Osteoblast (primary cell): ENCODE data around the gene BRICD5. TPM values are rescaled to one million over a fixed set of nuclear protein-coding genes. Genes with fewer than 3 reads are reported as not detected.

Experiments used
- DNase-seq: peaks from one replicate; pipeline ENCODE4 v3.0.0; 2011; ENCODE audit warnings: low spot score, mixed read lengths; ENCODE audit not compliant: insufficient read length; ENCODE audit errors: missing footprints
- H2AFZ ChIP-seq: 2 replicates; pipeline ENCODE4 v1.6.0; 2011; ENCODE audit warnings: mild to moderate bottlenecking, low read length
- H3K27ac ChIP-seq: 2 replicates; pipeline ENCODE4 v1.5.1; 2011; ENCODE audit warnings: mild to moderate bottlenecking, low read depth, low read length, moderate library complexity
- H3K27me3 ChIP-seq: 2 replicates; pipeline ENCODE4 v1.6.0; 2012; ENCODE audit warnings: mild to moderate bottlenecking, control low read depth, inconsistent platforms, low read length, moderate library complexity; ENCODE audit not compliant: insufficient read depth
- H3K36me3 ChIP-seq: 2 replicates; pipeline ENCODE4 v1.5.1; 2011; ENCODE audit warnings: mild to moderate bottlenecking, low read length, control low read depth, moderate library complexity; ENCODE audit not compliant: insufficient read depth
- H3K4me1 ChIP-seq: 2 replicates; pipeline ENCODE4 v1.5.1; 2011; ENCODE audit warnings: mild to moderate bottlenecking, low read length, control low read depth, moderate library complexity; ENCODE audit not compliant: insufficient read depth
- H3K4me2 ChIP-seq: 2 replicates; pipeline ENCODE4 v1.6.0; 2011; ENCODE audit warnings: mild to moderate bottlenecking, low read length; ENCODE audit not compliant: insufficient read depth
- H3K4me3 ChIP-seq: fragments of 200-600 bp; sonication (generic); 3 replicates; pipeline ENCODE4 v1.5.1; 2012; ENCODE audit warnings: mild to moderate bottlenecking, low read length, inconsistent platforms; ENCODE audit not compliant: insufficient read depth
- H3K79me2 ChIP-seq: 2 replicates; pipeline ENCODE4 v1.6.0; 2012; ENCODE audit warnings: mild to moderate bottlenecking, low read length, control low read depth, inconsistent platforms; ENCODE audit not compliant: insufficient read depth
- H3K9me3 ChIP-seq: 2 replicates; pipeline ENCODE4 v1.5.1; 2011; ENCODE audit warnings: low read depth, low read length, control low read depth
- H4K20me1 ChIP-seq: 2 replicates; pipeline ENCODE4 v1.6.0; 2012; ENCODE audit warnings: mild to moderate bottlenecking, low read length, control low read depth; ENCODE audit not compliant: insufficient read depth
- CTCF ChIP-seq: IDR thresholded peaks from 2 replicates; pipeline ENCODE4 v1.5.1; 2011; ENCODE audit warnings: mild to moderate bottlenecking, low read depth, low read length, moderate library complexity; ENCODE audit errors: extremely low read depth
- total RNA-seq: library from RNA; depleted of rRNA; stranded (reverse); fragments of >200 nt; gene quantifications from 2 replicates; pipeline ENCODE4 v1.2.3, GENCODE V29; 2012

The BRICD5 gene
- total RNA-seq, 1 donor, result 2.5 TPM

GRCh38 chr16:2194852-2195321, 15.8 kb downstream of the BRICD5 start:
- DNase-seq, result peak; percentile 98
- H3K27me3 ChIP-seq, result peaks cover 55% of the 10 kb centered on the region
- no peak overlapping the region for H3K4me3 ChIP-seq
- no peaks in the 10 kb centered on the region for H3K4me1 ChIP-seq
- no peaks in the 10 kb centered on the region for H3K9me3 ChIP-seq
- no peak overlapping the region for H2AFZ ChIP-seq
- H3K79me2 ChIP-seq, result no peaks in the 10 kb centered on the region
- no peak overlapping the region for H3K4me2 ChIP-seq
- no peak overlapping the region for H3K27ac ChIP-seq
- no peaks in the 10 kb centered on the region for H4K20me1 ChIP-seq
- H3K36me3 ChIP-seq, result no peaks in the 10 kb centered on the region
- peak; percentile 26 for TF ChIP-seq CTCF

- Histone ChIP-seq H3K79me2 (no peaks in the 10 kb centered on the region), H3K27me3 (peaks cover 50% of the 10 kb centered on the region), H3K9me3 (no peaks in the 10 kb centered on the region), H3K4me3 (no peak overlapping the region), H4K20me1 (no peaks in the 10 kb centered on the region), H3K36me3 (no peaks in the 10 kb centered on the region), H3K4me1 (no peaks in the 10 kb centered on the region), H2AFZ (no peak overlapping the region), H3K27ac (no peak overlapping the region), H3K4me2 (no peak overlapping the region)
- DNase-seq, result peak; percentile 93
- no peak for TF ChIP-seq CTCF
Observed at GRCh38 chr16:2194166-2194834, 16.4 kb downstream of the BRICD5 start.

GRCh38 chr16:2191446-2191706, 19.3 kb downstream of the BRICD5 start:
- Histone ChIP-seq H3K27me3 (peaks cover 25% of the 10 kb centered on the region), H2AFZ (no peak overlapping the region), H3K4me2 (no peak overlapping the region), H3K4me1 (no peaks in the 10 kb centered on the region), H3K9me3 (no peaks in the 10 kb centered on the region), H3K4me3 (no peak overlapping the region), H3K36me3 (no peaks in the 10 kb centered on the region), H3K79me2 (no peaks in the 10 kb centered on the region), H4K20me1 (no peaks in the 10 kb centered on the region), H3K27ac (no peak overlapping the region)
- TF ChIP-seq CTCF, result no peak
- DNase-seq, result peak; percentile 81

DNA sequence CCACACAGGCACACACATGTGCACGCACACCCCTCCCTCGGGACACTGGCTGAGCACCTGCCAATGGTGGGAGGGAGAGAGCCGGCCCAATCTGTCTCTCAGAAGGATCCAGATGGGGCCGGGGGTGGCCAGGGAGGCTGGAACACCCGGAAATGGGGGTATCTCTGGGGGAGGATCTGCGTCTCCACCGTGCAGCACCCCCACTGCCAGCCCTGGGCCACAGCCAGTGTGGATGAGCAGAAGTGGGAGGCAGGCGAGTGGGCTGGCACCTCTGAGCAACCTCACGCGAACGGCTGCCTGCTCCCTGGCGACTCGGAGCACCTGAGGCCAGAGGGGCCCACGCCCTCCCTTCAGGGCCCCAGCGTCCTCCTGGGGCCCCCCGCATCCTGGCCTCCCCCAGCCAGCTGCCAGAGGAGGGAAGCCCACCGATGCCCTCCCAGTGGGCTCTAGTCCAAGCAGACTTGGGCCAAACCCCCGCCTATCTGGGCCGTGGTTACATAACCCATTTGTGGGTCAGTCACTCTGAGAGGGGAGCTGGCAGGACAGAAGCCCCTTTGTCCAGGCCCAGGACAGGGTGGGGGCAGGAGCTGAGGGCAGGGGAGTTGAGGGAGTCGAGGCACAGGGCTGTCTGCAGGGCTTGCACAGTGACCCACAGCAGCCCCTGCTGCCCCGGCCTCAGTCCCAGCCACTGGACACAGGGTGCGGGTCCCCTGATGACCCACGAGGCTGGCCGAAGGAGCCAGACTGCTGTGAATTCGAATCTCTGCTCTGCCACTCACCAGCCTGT, 19.8 kb downstream of the BRICD5 start:
- H3K36me3 ChIP-seq, result no peaks in the 10 kb centered on the region
- peaks cover 24% of the 10 kb centered on the region for H3K27me3 ChIP-seq
- no peak overlapping the region for H2AFZ ChIP-seq
- no peak overlapping the region for H3K4me3 ChIP-seq
- no peak overlapping the region for H3K27ac ChIP-seq
- H3K9me3 ChIP-seq, result no peaks in the 10 kb centered on the region
- H3K4me1 ChIP-seq, result no peaks in the 10 kb centered on the region
- no peak overlapping the region for H3K4me2 ChIP-seq
- H3K79me2 ChIP-seq, result no peaks in the 10 kb centered on the region
- H4K20me1 ChIP-seq, result no peaks in the 10 kb centered on the region
- DNase-seq, result peak; percentile 79
- TF ChIP-seq CTCF, result no peak
